Upper lobe of left lung (tissue), 6 donors: ENCODE data around the gene MRPL48. TPM values are rescaled to one million over a fixed set of nuclear protein-coding genes. Genes with fewer than 3 reads are reported as not detected.

ENCODE experiments used
- ATAC-seq, 2 donors: fragments of 200-7000 bp; cut with Tn5 transposase; one replicate each; pipeline ENCODE4 v1.9.1; 2022; ENCODE audit warnings: mild to moderate bottlenecking in 2 of 2, moderate library complexity in 2 of 2; ENCODE audit not compliant: low FRiP score in 2 of 2
- DNase-seq, 2 donors: peaks; one replicate each; pipeline ENCODE4 v3.0.0-alpha.2; 2019 to 2020
- H3K27ac ChIP-seq, 4 donors: fragments of 200-600 bp; sonication (generic); one replicate each; pipeline ENCODE4 v1.5.1; 2016 to 2019
- H3K27me3 ChIP-seq, 4 donors: fragments of 200-600 bp; sonication (generic); one replicate each; pipeline ENCODE4 v1.5.1; 2017 to 2019
- H3K36me3 ChIP-seq, 4 donors: fragments of 200-600 bp; sonication (generic); one replicate each; pipeline ENCODE4 v1.5.1; 2016 to 2019
- H3K4me1 ChIP-seq, 4 donors: fragments of 200-600 bp; sonication (generic); one replicate each; pipeline ENCODE4 v1.5.1; 2018 to 2019
- H3K4me3 ChIP-seq, 4 donors: fragments of 200-600 bp; sonication (generic); one replicate each; pipeline ENCODE4 v1.5.1; 2017 to 2019; ENCODE audit warnings: mild to moderate bottlenecking in 2 of 4, moderate library complexity in 1 of 4
- H3K9me3 ChIP-seq, 4 donors: fragments of 200-600 bp; sonication (generic); one replicate each; pipeline ENCODE4 v1.5.1; 2018 to 2019
- EP300 ChIP-seq, 4 donors: sonication (generic); formaldehyde crosslinking; IDR thresholded peaks; one replicate each; pipeline ENCODE4 v1.5.1; 2017; ENCODE audit warnings: antibody characterized with exemption in 4 of 4, control low read depth in 2 of 4
- POLR2A ChIP-seq, 4 donors: fragments of 450-650 bp; IDR thresholded peaks; one replicate each; pipeline ENCODE4 v1.5.1; 2016 to 2017; ENCODE audit warnings: antibody characterized with exemption in 4 of 4, mild to moderate bottlenecking in 2 of 4
- POLR2AphosphoS5 ChIP-seq, 2 donors: sonication (generic); formaldehyde crosslinking; IDR thresholded peaks; one replicate each; pipeline ENCODE4 v1.5.1; 2017; ENCODE audit warnings: antibody characterized with exemption in 2 of 2
- WGBS, 2 donors: methylation state at CpG; one replicate each; pipeline ENCODE4 v1.1.5; 2017 to 2018; 5-methylcytosine and 5-hydroxymethylcytosine counted together
- total RNA-seq, 6 donors: library from RNA; depleted of rRNA in 4 of 6; stranded (reverse); fragments of >200 nt in 4 of 6; gene quantifications; one replicate each; pipeline versions ENCODE4 v1.1.0 to v1.2.1, GENCODE V29; 2016 to 2021
- TF ChIP-seq, protein P1 (sequence below), 6 experiments: fragments of 450-650 bp in 4 of 6; fragments of 200-600 bp in 2 of 6; sonication (generic) in 2 of 6; IDR thresholded peaks; one replicate each; pipeline ENCODE4 v1.5.1; 2016 to 2019; ENCODE audit warnings: antibody characterized with exemption in 6 of 6
- donor health status: DM: no; HTN: no; CAD: no; lungs with moderate emphysema.
- donor health status: DM: no; HTN: yes; CAD: no; lungs with severe emphysema.

Gene MRPL48
- total RNA-seq: 10 to 100 TPM in 5 of 6 donors, 1 to 10 TPM in 1; 7.3 to 25.3 (median 21.8) TPM

DNA sequence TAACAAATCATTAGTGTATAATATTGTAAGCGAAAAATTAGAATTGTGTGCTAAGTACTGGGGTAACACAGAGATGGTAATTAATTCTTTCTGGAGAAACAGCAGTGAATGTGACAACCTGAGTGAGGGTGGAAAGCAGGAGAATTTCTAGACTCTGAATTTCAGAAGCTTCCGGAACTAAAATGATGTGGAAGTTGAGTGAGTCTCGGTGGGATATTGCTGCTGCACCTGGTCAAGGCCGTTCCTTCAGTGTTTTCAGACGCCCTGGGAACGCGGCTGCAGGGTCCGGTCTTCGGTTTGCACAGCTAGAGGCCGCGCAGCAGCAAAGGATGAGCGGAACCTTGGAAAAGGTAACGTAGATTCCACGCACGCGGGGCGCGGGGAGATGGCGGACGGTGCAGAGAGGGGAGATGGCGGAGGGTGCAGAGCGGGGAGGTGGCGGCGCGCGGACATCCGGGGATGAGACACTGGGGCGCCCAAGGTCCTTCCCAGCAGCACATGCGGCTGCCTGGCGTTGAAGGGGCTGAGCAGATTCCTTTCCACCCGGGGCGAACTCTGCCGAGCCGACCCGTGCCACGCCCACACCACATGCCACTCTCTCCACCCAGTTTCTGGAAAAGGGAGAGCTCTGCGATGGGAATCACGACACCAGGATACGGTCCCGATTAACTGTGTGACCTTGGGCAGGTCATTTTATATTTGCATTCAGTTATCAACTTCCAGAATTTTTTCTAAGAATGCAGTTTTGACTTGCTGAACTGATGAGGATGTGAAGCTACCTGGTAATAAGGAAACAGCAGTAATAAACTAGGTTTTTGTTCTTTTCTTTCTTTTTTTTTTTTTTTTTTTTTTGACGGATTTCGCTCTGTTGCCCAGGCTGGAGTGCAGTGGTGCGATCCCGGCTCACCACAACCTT is at the start of gene MRPL48:
Gene MRPL48, plus strand, starts transcription at position 232 of the 916 bp plus-strand sequence. Its CDS starts 98 bp downstream, at position 330.
- TF ChIP-seq, protein P1, sequence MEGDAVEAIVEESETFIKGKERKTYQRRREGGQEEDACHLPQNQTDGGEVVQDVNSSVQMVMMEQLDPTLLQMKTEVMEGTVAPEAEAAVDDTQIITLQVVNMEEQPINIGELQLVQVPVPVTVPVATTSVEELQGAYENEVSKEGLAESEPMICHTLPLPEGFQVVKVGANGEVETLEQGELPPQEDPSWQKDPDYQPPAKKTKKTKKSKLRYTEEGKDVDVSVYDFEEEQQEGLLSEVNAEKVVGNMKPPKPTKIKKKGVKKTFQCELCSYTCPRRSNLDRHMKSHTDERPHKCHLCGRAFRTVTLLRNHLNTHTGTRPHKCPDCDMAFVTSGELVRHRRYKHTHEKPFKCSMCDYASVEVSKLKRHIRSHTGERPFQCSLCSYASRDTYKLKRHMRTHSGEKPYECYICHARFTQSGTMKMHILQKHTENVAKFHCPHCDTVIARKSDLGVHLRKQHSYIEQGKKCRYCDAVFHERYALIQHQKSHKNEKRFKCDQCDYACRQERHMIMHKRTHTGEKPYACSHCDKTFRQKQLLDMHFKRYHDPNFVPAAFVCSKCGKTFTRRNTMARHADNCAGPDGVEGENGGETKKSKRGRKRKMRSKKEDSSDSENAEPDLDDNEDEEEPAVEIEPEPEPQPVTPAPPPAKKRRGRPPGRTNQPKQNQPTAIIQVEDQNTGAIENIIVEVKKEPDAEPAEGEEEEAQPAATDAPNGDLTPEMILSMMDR (IDR thresholded peaks at IDR 0.05): no peak
- TF ChIP-seq POLR2AphosphoS5 (IDR thresholded peaks at IDR 0.05) (peak; percentile 63 to 66), EP300 (IDR thresholded peaks at IDR 0.05) (no peak), POLR2A (IDR thresholded peaks at IDR 0.05) (peak in 2 of 4 donors; percentile 53 to 67)
- H3K27ac ChIP-seq: peak within 1 kb of the TSS; percentile 81 to 91 (median 86)
- no peaks in the 10 kb centered on the region for H3K27me3 ChIP-seq
- H3K9me3 ChIP-seq: peaks cover 0 to 4% (median 0%) of the 10 kb centered on the region in 4 donors
- peaks cover 8 to 22% (median 12%) of the 10 kb centered on the region in 4 donors for H3K4me1 ChIP-seq
- ATAC-seq (peak; percentile 98 to 100), DNase-seq (peak; percentile 91 to 96)
- 7 to 15% methylated on average over 17 to 44 of the region's 44 CpGs for WGBS, 2 donors
- peaks cover 0 to 3% (median 0%) of the 10 kb centered on the region in 4 donors for H3K36me3 ChIP-seq
- H3K4me3 ChIP-seq: peak within 1 kb of the TSS; percentile 67 to 81 (median 76)

- DNase-seq: peak in 1 of 2 donors; percentile 66
- 86 to 87% methylated on average over 7 of the region's 7 CpGs for WGBS, 2 donors
- Histone ChIP-seq H3K4me1 (peaks cover 0 to 19% (median 3%) of the 10 kb centered on the region in 4 donors), H3K4me3 (no peak overlapping the region), H3K27ac (peak overlapping the region in 1 of 4 donors; percentile 16), H3K36me3 (no peaks in the 10 kb centered on the region), H3K9me3 (no peaks in the 10 kb centered on the region), H3K27me3 (no peaks in the 10 kb centered on the region)
- TF ChIP-seq EP300 (IDR thresholded peaks at IDR 0.05): no peak
- TF ChIP-seq, protein P1 (IDR thresholded peaks at IDR 0.05): no peak
- no peak for TF ChIP-seq POLR2A (IDR thresholded peaks at IDR 0.05)
- no peak for TF ChIP-seq POLR2AphosphoS5 (IDR thresholded peaks at IDR 0.05)
- no peak for ATAC-seq
These were observed 44.6 kb upstream of the MRPL48 start for GRCh38 chr11:73743045-73743444.

GRCh38 chr11:73746701-73747100 is 41.0 kb upstream of the MRPL48 start:
- TF ChIP-seq EP300 (IDR thresholded peaks at IDR 0.05): no peak
- TF ChIP-seq, protein P1 (IDR thresholded peaks at IDR 0.05): no peak
- no peak for TF ChIP-seq POLR2A (IDR thresholded peaks at IDR 0.05)
- TF ChIP-seq POLR2AphosphoS5 (IDR thresholded peaks at IDR 0.05): no peak
- Histone ChIP-seq H3K4me1 (peaks cover 0 to 24% (median 13%) of the 10 kb centered on the region in 4 donors), H3K4me3 (no peak overlapping the region), H3K27me3 (no peaks in the 10 kb centered on the region), H3K9me3 (no peaks in the 10 kb centered on the region), H3K36me3 (no peaks in the 10 kb centered on the region), H3K27ac (no peak overlapping the region)
- ATAC-seq: no peak
- 94 to 96% methylated on average over 13 of the region's 13 CpGs for WGBS, 2 donors
- DNase-seq: no peak

- peaks cover 8 to 30% (median 22%) of the 10 kb centered on the region in 4 donors for H3K4me1 ChIP-seq
- no peak for DNase-seq
- H3K4me3 ChIP-seq: no peak overlapping the region
- no peak for TF ChIP-seq POLR2AphosphoS5 (IDR thresholded peaks at IDR 0.05)
- TF ChIP-seq, protein P1 (IDR thresholded peaks at IDR 0.05): no peak
- TF ChIP-seq POLR2A (IDR thresholded peaks at IDR 0.05): no peak
- no peak for TF ChIP-seq EP300 (IDR thresholded peaks at IDR 0.05)
- no peak overlapping the region for H3K27ac ChIP-seq
- 69 to 70% methylated on average over 3 of the region's 3 CpGs for WGBS, 2 donors
- no peak for ATAC-seq
- no peaks in the 10 kb centered on the region for H3K27me3 ChIP-seq
- H3K36me3 ChIP-seq: no peaks in the 10 kb centered on the region
- no peaks in the 10 kb centered on the region for H3K9me3 ChIP-seq
These were observed 39.9 kb upstream of the MRPL48 start for GRCh38 chr11:73747762-73748161.
